Lower leg skin (tissue), 4 donors: ENCODE data around the gene NRIP2. TPM values are rescaled to one million over a fixed set of nuclear protein-coding genes. Genes with fewer than 3 reads are reported as not detected.

Source experiments
- DNase-seq, 2 donors: peaks; one replicate each; pipeline ENCODE4 v3.0.0-alpha.2; 2019; ENCODE audit warnings: low spot score in 2 of 2
- H3K4me3 ChIP-seq: fragments of 200-600 bp; sonication (generic); 2 replicates; pipeline ENCODE4 v1.5.1; 2017; ENCODE audit warnings: mild to moderate bottlenecking, low read depth; ENCODE audit not compliant: poor library complexity, severe bottlenecking
- CTCF ChIP-seq, 3 donors: fragments of 450-650 bp; IDR thresholded peaks; one replicate each; pipeline ENCODE4 v1.5.1; 2016; ENCODE audit warnings: antibody characterized with exemption in 3 of 3, mild to moderate bottlenecking in 3 of 3, moderate library complexity in 2 of 3
- POLR2A ChIP-seq, 2 donors: fragments of 450-650 bp; IDR thresholded peaks; one replicate each; pipeline ENCODE4 v1.6.1; 2016 to 2017; ENCODE audit warnings: antibody characterized with exemption in 2 of 2, mild to moderate bottlenecking in 1 of 2, moderate library complexity in 1 of 2
- WGBS, 2 donors: methylation state at CpG; one replicate each; pipeline ENCODE4 v1.1.5; 2018; 5-methylcytosine and 5-hydroxymethylcytosine counted together
- intact Hi-C: fragments of 100-400 bp; cut with DNase I; formaldehyde crosslinking; loops from one replicate; pipeline ENCODE4 v1.15.0; 2023; ENCODE audit warnings: low total_unique reads
- total RNA-seq, 4 donors: library from RNA; depleted of rRNA; stranded (reverse); fragments of >200 nt; gene quantifications; one replicate each; pipeline ENCODE4 v1.1.0, GENCODE V29; 2016

Gene NRIP2
- total RNA-seq, 4 donors from 2014 or later, result 0.17 to 1.9 (median 0.79) TPM

- peak in 1 of 2 donors; percentile 91 for DNase-seq
- intact Hi-C loops, result no loop called here
- 14 to 16% methylated on average over 25 of the region's 25 CpGs for WGBS, 2 donors
- TF ChIP-seq POLR2A (IDR thresholded peaks at IDR 0.05) (no peak), CTCF (IDR thresholded peaks at IDR 0.05) (peak in 1 of 3 donors; percentile 33)
- H3K4me3 ChIP-seq, result no peak overlapping the region
These were observed 50.8 kb downstream of the NRIP2 start for GRCh38 chr12:2783936-2784600.

- intact Hi-C loops, result no loop called here
- 59 to 69% methylated on average over 4 of the region's 4 CpGs for WGBS, 2 donors
- DNase-seq, result peak in 1 of 2 donors; percentile 8
- H3K4me3 ChIP-seq, result no peak overlapping the region
- TF ChIP-seq CTCF (IDR thresholded peaks at IDR 0.05), result no peak
- TF ChIP-seq POLR2A (IDR thresholded peaks at IDR 0.05), result no peak
These were observed 55.6 kb downstream of the NRIP2 start for GRCh38 chr12:2779281-2779680.

GRCh38 chr12:2776129-2776806, 58.6 kb downstream of the NRIP2 start:
- no peak for TF ChIP-seq CTCF (IDR thresholded peaks at IDR 0.05)
- TF ChIP-seq POLR2A (IDR thresholded peaks at IDR 0.05), result no peak
- peak in 1 of 2 donors; percentile 77 for DNase-seq
- intact Hi-C loops, result no loop called here
- 82 to 91% methylated on average over 20 of the region's 20 CpGs for WGBS, 2 donors
- no peak overlapping the region for H3K4me3 ChIP-seq

- TF ChIP-seq CTCF (IDR thresholded peaks at IDR 0.05), result no peak
- no peak for TF ChIP-seq POLR2A (IDR thresholded peaks at IDR 0.05)
- no peak overlapping the region for H3K4me3 ChIP-seq
- WGBS, 2 donors, result 84 to 88% methylated on average over 8 of the region's 8 CpGs
- peak in 1 of 2 donors; percentile 57 for DNase-seq
- intact Hi-C loops, result no loop called here
These were observed 59.4 kb downstream of the NRIP2 start for GRCh38 chr12:2775431-2775830.

Other genes with a start within 250 kb of the NRIP2 start
- gene FKBP4, start 40.1 kb downstream of the NRIP2 start, total RNA-seq, result 10 to 100 TPM; 43.1 to 65.0 (median 50.2) TPM
- 10 to 100 TPM; 13.9 to 36.1 (median 27.5) TPM for gene ITFG2, start 22.4 kb downstream of the NRIP2 start, total RNA-seq
- not detected for gene TEX52, start 22.0 kb upstream of the NRIP2 start, total RNA-seq
- 1 to 10 TPM; 1.4 to 6.5 (median 2.9) TPM for gene FOXM1, start 42.1 kb upstream of the NRIP2 start, total RNA-seq
- 10 to 100 TPM; 14.3 to 21.3 (median 17.2) TPM for gene RHNO1, start 42.2 kb upstream of the NRIP2 start, total RNA-seq
- gene TULP3, start 55.9 kb upstream of the NRIP2 start, total RNA-seq, result 10 to 100 TPM; 22.8 to 37.3 (median 27.5) TPM
- 10 to 100 TPM; 14.8 to 34.3 (median 23.4) TPM for gene TEAD4, start 124.4 kb upstream of the NRIP2 start, total RNA-seq
- gene TSPAN9, start 242.3 kb upstream of the NRIP2 start, total RNA-seq, result 10 to 100 TPM; 27.9 to 49.1 (median 42.0) TPM